HUES48 (cell line): ENCODE measurements around the gene SORT1.

Experiments
- H3K27ac ChIP-seq: one replicate; pipeline ENCODE4 v1.7.0; 2013; ENCODE audit warnings: low read depth, low read length, inconsistent platforms
- H3K27me3 ChIP-seq: 2 replicates; pipeline ENCODE4 v1.6.1; 2013; ENCODE audit warnings: mild to moderate bottlenecking, low read length; ENCODE audit not compliant: control insufficient read depth, insufficient read depth
- H3K36me3 ChIP-seq: 2 replicates; pipeline ENCODE4 v1.6.1; 2013; ENCODE audit warnings: low read length; ENCODE audit not compliant: control insufficient read depth, insufficient read depth
- H3K4me1 ChIP-seq: 2 replicates; pipeline ENCODE4 v1.6.1; 2013; ENCODE audit warnings: mild to moderate bottlenecking, low read length; ENCODE audit not compliant: control insufficient read depth, insufficient read depth
- H3K4me3 ChIP-seq: 2 replicates; pipeline ENCODE4 v1.5.1; 2013; ENCODE audit warnings: mild to moderate bottlenecking, low read depth, low read length
- H3K9ac ChIP-seq: 2 replicates; pipeline ENCODE4 v1.6.1; 2013; ENCODE audit warnings: mild to moderate bottlenecking, low read depth, low read length, moderate library complexity
- H3K9me3 ChIP-seq: 2 replicates; pipeline ENCODE4 v1.6.1; 2013; ENCODE audit warnings: low read length; ENCODE audit not compliant: control insufficient read depth, insufficient read depth

Gene SORT1

GRCh38 chr1:109391157-109391556, 6.6 kb downstream of the SORT1 start:
- H3K9ac ChIP-seq, result no peak overlapping the region
- no peaks in the 10 kb centered on the region for H3K27me3 ChIP-seq
- H3K27ac ChIP-seq, result no peak overlapping the region
- no peaks in the 10 kb centered on the region; the same call in none of the 2 replicates for H3K36me3 ChIP-seq
- H3K9me3 ChIP-seq, result no peaks in the 10 kb centered on the region
- H3K4me3 ChIP-seq, result no peak overlapping the region
- H3K4me1 ChIP-seq, result peaks cover 2% of the 10 kb centered on the region

- Histone ChIP-seq H3K4me3 (no peak overlapping the region), H3K27ac (no peak overlapping the region), H3K36me3 (no peaks in the 10 kb centered on the region; the same call in none of the 2 replicates), H3K9ac (no peak overlapping the region), H3K9me3 (no peaks in the 10 kb centered on the region), H3K27me3 (no peaks in the 10 kb centered on the region), H3K4me1 (no peaks in the 10 kb centered on the region)
Measured at GRCh38 chr1:109389638-109390341, 7.9 kb downstream of the SORT1 start.

DNA sequence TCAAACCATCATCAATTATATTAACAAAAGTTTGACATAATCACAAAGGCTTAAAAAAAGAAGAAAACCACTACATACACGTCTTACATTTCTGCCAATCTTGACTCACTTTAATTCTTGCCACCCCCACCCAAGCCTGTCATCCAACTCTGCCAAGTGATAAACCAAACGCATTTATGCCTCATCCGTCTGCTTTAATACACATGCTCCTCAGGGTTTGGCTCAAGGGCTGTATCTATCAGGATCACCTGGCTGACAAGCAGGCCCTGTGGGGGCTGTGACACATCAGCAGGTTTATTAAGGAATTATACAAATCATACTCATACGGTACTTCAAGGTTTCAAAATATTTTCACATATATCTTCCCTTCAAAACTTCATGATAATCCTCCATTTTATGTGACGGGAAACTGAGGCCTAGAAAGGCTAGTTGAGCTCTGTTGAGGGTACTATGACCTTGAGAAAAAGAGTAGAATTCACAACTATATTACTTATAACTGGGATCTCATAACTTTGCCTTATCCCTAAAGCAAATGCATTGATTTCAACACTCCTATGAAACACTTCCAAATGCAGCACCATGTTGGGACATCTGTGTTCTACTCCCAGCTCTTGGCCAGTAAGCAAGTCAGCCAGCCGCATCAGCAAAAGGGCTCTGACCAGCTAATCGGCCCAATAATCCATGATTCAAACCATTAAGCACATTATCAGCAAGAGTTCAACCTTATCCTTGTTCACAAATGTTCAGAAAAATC, 8.7 kb downstream of the SORT1 start:
- no peak overlapping the region for H3K4me3 ChIP-seq
- H3K27ac ChIP-seq, result no peak overlapping the region
- no peaks in the 10 kb centered on the region; the same call in none of the 2 replicates for H3K36me3 ChIP-seq
- H3K9me3 ChIP-seq, result no peaks in the 10 kb centered on the region
- no peaks in the 10 kb centered on the region for H3K27me3 ChIP-seq
- no peak overlapping the region for H3K9ac ChIP-seq
- H3K4me1 ChIP-seq, result peaks cover 4% of the 10 kb centered on the region

- H3K36me3 ChIP-seq, result no peaks in the 10 kb centered on the region; the same call in 1 of the 2 replicates
- no peak overlapping the region for H3K27ac ChIP-seq
- H3K4me1 ChIP-seq, result peaks cover 12% of the 10 kb centered on the region
- no peak overlapping the region for H3K4me3 ChIP-seq
- no peak overlapping the region for H3K9ac ChIP-seq
- no peaks in the 10 kb centered on the region for H3K27me3 ChIP-seq
- H3K9me3 ChIP-seq, result no peaks in the 10 kb centered on the region
Measured at GRCh38 chr1:109388208-109388711, 9.5 kb downstream of the SORT1 start.

DNA sequence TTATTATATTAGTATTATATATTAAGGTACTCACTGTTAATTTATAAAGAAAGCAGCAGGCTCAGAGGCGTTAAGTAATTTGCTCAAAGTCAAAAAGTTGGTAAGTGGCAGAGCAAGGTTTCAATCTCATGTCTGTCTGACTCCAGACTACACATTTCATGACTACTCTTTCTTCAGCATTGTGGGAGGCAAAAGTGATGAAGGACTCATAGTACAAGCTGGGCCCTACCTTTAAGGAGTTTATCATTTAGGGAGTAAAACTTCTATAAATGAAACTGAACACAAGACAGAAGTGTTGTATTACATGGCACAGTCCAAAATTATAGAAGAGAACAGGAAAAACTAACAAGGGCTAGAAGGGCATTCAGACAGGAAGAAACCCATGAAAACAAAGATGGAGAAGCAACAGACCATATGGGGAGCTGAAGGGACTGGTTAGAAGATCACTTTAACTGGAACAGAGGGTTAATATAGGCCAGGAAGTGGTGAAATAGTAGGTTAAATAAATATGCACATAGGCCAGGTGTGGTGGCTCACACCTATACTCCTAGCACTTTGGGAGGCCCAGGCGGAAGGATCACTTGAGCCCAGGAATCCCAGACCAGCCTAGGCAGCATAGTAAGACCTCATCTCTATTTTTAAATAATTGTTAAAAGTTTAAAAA, 11.5 kb downstream of the SORT1 start:
- Histone ChIP-seq H3K4me1 (peaks cover 22% of the 10 kb centered on the region), H3K27me3 (no peaks in the 10 kb centered on the region), H3K9me3 (no peaks in the 10 kb centered on the region), H3K9ac (no peak overlapping the region), H3K27ac (no peak overlapping the region), H3K4me3 (no peak overlapping the region), H3K36me3 (no peaks in the 10 kb centered on the region; the same call in 1 of the 2 replicates)

DNA sequence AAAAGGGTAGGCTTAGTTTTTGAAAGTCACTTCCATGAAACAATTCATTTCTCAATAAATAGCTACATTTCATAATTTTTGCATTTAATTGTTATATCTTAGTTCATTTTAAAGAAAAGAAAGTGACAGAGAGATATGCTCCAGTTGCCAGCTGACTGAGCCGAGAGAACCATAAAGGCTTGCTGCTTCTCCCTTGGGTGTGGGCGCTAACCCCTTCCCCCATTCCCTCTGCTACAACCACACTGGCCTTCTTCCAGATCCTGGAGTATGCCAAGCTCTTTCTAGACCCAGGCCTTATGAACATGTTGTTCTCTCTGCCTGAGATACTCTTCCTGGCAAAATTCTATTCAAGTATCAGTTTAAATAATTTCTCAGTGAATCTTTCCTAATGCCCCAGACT, 12.3 kb downstream of the SORT1 start:
- no peak overlapping the region for H3K4me3 ChIP-seq
- H3K27ac ChIP-seq, result no peak overlapping the region
- peaks cover 22% of the 10 kb centered on the region for H3K4me1 ChIP-seq
- H3K36me3 ChIP-seq, result no peaks in the 10 kb centered on the region; the same call in 1 of the 2 replicates
- H3K9ac ChIP-seq, result no peak overlapping the region
- no peaks in the 10 kb centered on the region for H3K27me3 ChIP-seq
- no peaks in the 10 kb centered on the region for H3K9me3 ChIP-seq

- no peak overlapping the region for H3K4me3 ChIP-seq
- no peaks in the 10 kb centered on the region for H3K27me3 ChIP-seq
Measured at GRCh38 chr1:109383854-109384253, 13.9 kb downstream of the SORT1 start.

GRCh38 chr1:109383087-109383779, 14.5 kb downstream of the SORT1 start:
- H3K4me3 ChIP-seq, result no peak overlapping the region
- H3K27me3 ChIP-seq, result no peaks in the 10 kb centered on the region
- H3K4me1 ChIP-seq, result peaks cover 22% of the 10 kb centered on the region
- H3K9me3 ChIP-seq, result no peaks in the 10 kb centered on the region
- H3K27ac ChIP-seq, result peak overlapping the region; percentile 85
- H3K9ac ChIP-seq, result peak overlapping the region; percentile 55; the same call in 1 of the 2 replicates
- H3K36me3 ChIP-seq, result no peaks in the 10 kb centered on the region

More at GRCh38 chr1:109383854-109384253, 13.9 kb downstream of the SORT1 start:
- Histone ChIP-seq H3K4me1 (peaks cover 22% of the 10 kb centered on the region), H3K9ac (peak overlapping the region; percentile 55; the same call in 1 of the 2 replicates), H3K9me3 (no peaks in the 10 kb centered on the region), H3K36me3 (no peaks in the 10 kb centered on the region), H3K27ac (peak overlapping the region; percentile 85)

DNA sequence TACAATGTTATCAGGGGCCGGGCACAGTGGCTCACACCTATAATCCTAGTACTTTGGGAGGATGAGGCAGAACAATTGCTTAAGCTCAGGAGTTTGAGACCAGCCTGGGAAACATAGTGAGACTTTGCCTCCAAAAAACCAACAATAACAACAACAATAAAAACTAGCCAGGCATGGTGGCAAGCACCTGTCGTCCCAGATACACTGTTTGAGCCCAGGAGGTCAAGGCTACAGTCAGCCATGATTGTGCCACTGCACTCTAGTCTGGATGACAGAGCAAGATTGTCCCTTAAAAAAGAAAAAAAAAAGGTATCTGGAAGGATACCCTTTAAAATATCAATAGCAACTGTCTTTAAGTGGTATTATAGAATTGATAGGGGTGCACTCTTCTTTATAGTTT, 16.1 kb downstream of the SORT1 start:
- Histone ChIP-seq H3K27ac (no peak overlapping the region), H3K9ac (no peak overlapping the region), H3K9me3 (no peaks in the 10 kb centered on the region), H3K4me1 (peaks cover 22% of the 10 kb centered on the region), H3K36me3 (no peaks in the 10 kb centered on the region), H3K27me3 (no peaks in the 10 kb centered on the region), H3K4me3 (no peak overlapping the region)

GRCh38 chr1:109379907-109380306, 17.8 kb downstream of the SORT1 start:
- peaks cover 22% of the 10 kb centered on the region for H3K4me1 ChIP-seq
- H3K9ac ChIP-seq, result no peak overlapping the region
- H3K9me3 ChIP-seq, result no peaks in the 10 kb centered on the region
- no peaks in the 10 kb centered on the region for H3K27me3 ChIP-seq
- H3K36me3 ChIP-seq, result no peaks in the 10 kb centered on the region
- H3K27ac ChIP-seq, result no peak overlapping the region
- H3K4me3 ChIP-seq, result no peak overlapping the region
